K562 treated with DMSO at 1 percent for 24 hours (cell line): ENCODE measurements around the gene FREY1. TPM values are rescaled to one million over a fixed set of nuclear protein-coding genes. Genes with fewer than 3 reads are reported as not detected.

Experiments
- total RNA-seq: library from RNA; unstranded; fragments of 300-600 nt; gene quantifications from 2 replicates; pipeline ENCODE4 v1.2.3, GENCODE V29; 2022; ENCODE audit warnings: low read depth; ENCODE audit not compliant: insufficient read depth

The FREY1 gene
- total RNA-seq = 2.2 TPM in 1 of 2 replicates, not detected in the other

GRCh38 chr11:45906965-45907611 is at the start of gene FREY1:
Gene FREY1, minus strand, starts transcription at chr11:45907271. Its CDS starts 26 bp downstream, at chr11:45907245.

GRCh38 chr11:45922425-45923082 is 15.5 kb upstream of the FREY1 start, which contains the start of gene LARGE2:
Gene LARGE2, plus strand, starts transcription at chr11:45922656. Its CDS starts 227 bp downstream, at chr11:45922883.

GRCh38 chr11:45917623-45918330 is 10.7 kb upstream of the FREY1 start, which contains the start of gene PEX16:
Gene PEX16, minus strand, starts transcription at chr11:45917877. Its CDS starts 66 bp downstream, at chr11:45917811.

GRCh38 chr11:45885274-45885920 is 21.7 kb downstream of the FREY1 start, which contains the start of gene MAPK8IP1:
Gene MAPK8IP1, plus strand, starts transcription at chr11:45885651. Its CDS starts 170 bp downstream, at chr11:45885821.

Other genes with a start within 250 kb of the FREY1 start
- gene CHST1, start 241.6 kb downstream of the FREY1 start, total RNA-seq = not detected in 2 replicates
- 18.2 and 18.5 TPM in 2 replicates for gene SLC35C1, start 102.1 kb downstream of the FREY1 start, total RNA-seq
- 15.7 and 18.2 TPM in 2 replicates for gene CRY2, start 59.8 kb downstream of the FREY1 start, total RNA-seq
- 8.8 and 8.9 TPM in 2 replicates for gene MAPK8IP1, start 21.6 kb downstream of the FREY1 start, total RNA-seq
- gene PEX16, start 10.6 kb upstream of the FREY1 start, total RNA-seq = 44.0 and 44.7 TPM in 2 replicates
- gene LARGE2, start 15.4 kb upstream of the FREY1 start, total RNA-seq = 7.0 and 8.7 TPM in 2 replicates
- 29.4 and 31.2 TPM in 2 replicates for gene PHF21A, start 214.2 kb upstream of the FREY1 start, total RNA-seq